Measurements from ENCODE around the gene MMRN1. TPM values are rescaled to one million over a fixed set of nuclear protein-coding genes. Genes with fewer than 3 reads are reported as not detected.

MMRN1 gene
- total RNA-seq, 1 donor from 2014 or later = 1.6 TPM

DNA sequence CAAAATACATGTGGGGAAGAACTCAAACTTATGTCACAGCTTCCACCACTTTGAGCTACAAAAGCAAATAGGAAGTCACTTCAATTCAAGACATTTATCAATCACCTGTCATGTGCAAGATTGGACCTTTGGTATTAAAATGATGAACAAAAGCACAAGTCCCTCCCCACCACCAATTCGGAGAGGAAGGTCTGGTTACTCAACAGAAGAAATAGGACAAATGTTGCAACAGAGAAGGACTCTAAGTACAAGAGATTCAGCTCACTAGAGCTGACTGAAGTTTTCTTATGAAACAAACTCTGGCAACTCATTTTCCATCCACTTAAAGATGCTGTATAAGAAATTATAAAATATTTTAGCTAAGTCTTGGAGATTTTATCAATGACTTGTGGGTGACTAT, 16.0 kb upstream of the MMRN1 start:
- DNase-seq (ENCODE audit: low spot score, unreplicated experiment) = no peak
- no peak overlapping the region for H3K4me3 Mint-ChIP-seq (ENCODE audit: low read depth)

DNA sequence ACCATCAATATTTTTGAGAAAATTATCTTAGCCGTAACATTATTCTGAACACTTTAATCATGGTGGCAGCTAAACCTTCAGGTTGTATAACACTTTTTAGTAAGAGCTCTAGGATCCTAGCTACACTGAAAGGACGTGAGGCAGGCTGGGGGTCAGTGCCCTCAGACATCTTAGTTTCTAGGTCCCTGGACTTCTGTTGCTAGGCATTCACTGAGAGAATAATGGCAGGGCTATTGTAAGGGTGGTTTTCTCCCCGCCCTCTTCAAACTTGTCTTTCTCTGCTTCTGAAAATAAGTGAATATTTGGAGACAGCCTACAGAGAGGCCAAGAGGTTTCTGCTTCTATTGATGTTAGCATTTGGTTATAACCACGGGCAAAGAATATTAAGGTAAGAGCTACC, 15.4 kb upstream of the MMRN1 start:
- Mint-ChIP-seq H3K27ac (no peak overlapping the region), H3K27me3 (no peaks in the 10 kb centered on the region), H3K4me1 (ENCODE audit: low read depth) (peaks cover 10% of the 10 kb centered on the region), H3K4me3 (ENCODE audit: low read depth) (no peak overlapping the region), H3K36me3 (ENCODE audit: insufficient read depth) (no peaks in the 10 kb centered on the region), H3K9me3 (ENCODE audit: low read depth) (no peaks in the 10 kb centered on the region)
- TF ChIP-seq CTCF (IDR thresholded peaks at IDR 0.05; ENCODE audit: unreplicated experiment) = no peak
- DNase-seq (ENCODE audit: low spot score, unreplicated experiment) = no peak

More for the DNA sequence above, 16.0 kb upstream of the MMRN1 start:
- TF ChIP-seq CTCF (IDR thresholded peaks at IDR 0.05; ENCODE audit: unreplicated experiment) = no peak
- Mint-ChIP-seq H3K27ac (no peak overlapping the region), H3K4me1 (ENCODE audit: low read depth) (peaks cover 10% of the 10 kb centered on the region), H3K27me3 (no peaks in the 10 kb centered on the region), H3K36me3 (ENCODE audit: insufficient read depth) (no peaks in the 10 kb centered on the region), H3K9me3 (ENCODE audit: low read depth) (no peaks in the 10 kb centered on the region)

DNA sequence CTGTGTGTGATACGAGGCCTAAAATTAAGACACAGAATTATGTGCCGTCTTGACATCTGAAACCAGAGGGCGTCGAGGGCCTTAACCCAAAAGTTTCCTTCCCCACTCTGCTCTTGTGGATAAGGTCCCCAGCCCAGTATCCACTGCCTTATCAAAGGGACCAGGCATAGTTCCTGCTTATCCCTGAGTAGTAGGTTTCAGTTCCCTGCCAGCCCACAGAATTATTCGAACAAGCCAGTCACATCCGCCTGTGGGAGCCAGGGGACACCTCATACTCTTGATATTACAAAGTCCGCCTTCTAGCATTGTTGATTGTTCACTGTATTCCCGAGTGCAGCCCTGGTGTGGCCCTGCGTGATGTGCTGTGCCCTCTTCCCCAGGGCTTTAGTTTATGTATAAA, 5.4 kb upstream of the MMRN1 start:
- Mint-ChIP-seq H3K4me1 (ENCODE audit: low read depth) (peaks cover 4% of the 10 kb centered on the region), H3K27ac (no peak overlapping the region), H3K36me3 (ENCODE audit: insufficient read depth) (no peaks in the 10 kb centered on the region), H3K9me3 (ENCODE audit: low read depth) (peaks cover 13% of the 10 kb centered on the region), H3K4me3 (ENCODE audit: low read depth) (no peak overlapping the region), H3K27me3 (no peaks in the 10 kb centered on the region)
- no peak for DNase-seq (ENCODE audit: low spot score, unreplicated experiment)
- TF ChIP-seq CTCF (IDR thresholded peaks at IDR 0.05; ENCODE audit: unreplicated experiment) = no peak

DNA sequence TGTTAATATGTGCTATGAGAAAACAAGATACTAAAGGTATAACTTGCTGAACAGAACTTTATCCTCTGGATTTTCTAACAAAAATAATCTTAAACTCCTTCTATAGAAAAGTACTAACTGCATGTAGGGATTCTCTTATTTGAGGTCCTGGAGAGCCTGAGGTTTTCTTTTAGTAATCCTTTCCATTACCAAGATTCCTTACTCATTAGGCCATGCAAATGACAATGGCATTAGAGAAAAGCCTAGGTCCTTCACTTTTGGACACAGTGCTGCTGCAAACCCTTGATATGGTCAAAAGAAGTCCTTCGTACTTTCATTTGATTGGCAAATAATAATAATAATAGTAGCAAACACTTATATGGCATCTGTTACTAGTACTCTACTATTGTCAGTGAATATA, 3.2 kb downstream of the MMRN1 start:
- DNase-seq (ENCODE audit: low spot score, unreplicated experiment) = no peak
- no peaks in the 10 kb centered on the region for H3K36me3 Mint-ChIP-seq (ENCODE audit: insufficient read depth)
- H3K4me1 Mint-ChIP-seq (ENCODE audit: low read depth) = peaks cover 7% of the 10 kb centered on the region
- no peaks in the 10 kb centered on the region for H3K9me3 Mint-ChIP-seq (ENCODE audit: low read depth)
- H3K27me3 Mint-ChIP-seq = no peaks in the 10 kb centered on the region
- TF ChIP-seq CTCF (IDR thresholded peaks at IDR 0.05; ENCODE audit: unreplicated experiment) = no peak
- no peak overlapping the region for H3K4me3 Mint-ChIP-seq (ENCODE audit: low read depth)
- H3K27ac Mint-ChIP-seq = no peak overlapping the region

- no peak for DNase-seq (ENCODE audit: low spot score, unreplicated experiment)
- H3K9me3 Mint-ChIP-seq (ENCODE audit: low read depth) = no peaks in the 10 kb centered on the region
Observed at GRCh38 chr4:89898304-89898716, 3.7 kb downstream of the MMRN1 start.

More at GRCh38 chr4:89898304-89898716, 3.7 kb downstream of the MMRN1 start:
- Mint-ChIP-seq H3K4me1 (ENCODE audit: low read depth) (peaks cover 3% of the 10 kb centered on the region), H3K27ac (no peak overlapping the region), H3K27me3 (no peaks in the 10 kb centered on the region), H3K4me3 (ENCODE audit: low read depth) (no peak overlapping the region), H3K36me3 (ENCODE audit: insufficient read depth) (no peaks in the 10 kb centered on the region)
- no peak for TF ChIP-seq CTCF (IDR thresholded peaks at IDR 0.05; ENCODE audit: unreplicated experiment)
